Caco-2 (cell line): ENCODE measurements around the gene CERS2. TPM values are rescaled to one million over a fixed set of nuclear protein-coding genes. Genes with fewer than 3 reads are reported as not detected.
A peak's percentile ranks its signal among the peaks of the same experiment; 100 is the strongest.

Experiments used
- BruUV-seq: library from RNA; stranded (reverse); fragments of 400-500 nt; replicated peaks from 2 replicates; lab custom pipeline; 2021; lab: Mats Ljungman, UMichigan
- CTCF ChIA-PET: fragments of 300-600 bp; sonication (Branson Sonifier 250); formaldehyde crosslinking; loops from one replicate; lab custom pipeline; 2022; ENCODE audit warnings: antibody characterized with exemption; lab: Charles Lee
- POLR2A ChIA-PET: fragments of 300-600 bp; sonication (Branson Sonifier 250); formaldehyde crosslinking; loops from one replicate; lab custom pipeline; 2022; ENCODE audit warnings: antibody characterized with exemption; lab: Charles Lee
- DNase-seq, 2 experiments: peaks; one replicate each; pipeline versions ENCODE4 v3.0.0 to v3.0.0-alpha.2; 2020 to 2022
- H3K27me3 ChIP-seq: replicated peaks from 2 replicates; pipeline ENCODE4 v1.6.0; 2011; ENCODE audit warnings: low read length; ENCODE audit not compliant: control insufficient read depth, insufficient read depth
- H3K36me3 ChIP-seq: 2 replicates; pipeline ENCODE4 v1.5.1; 2011; ENCODE audit warnings: low read length; ENCODE audit not compliant: control insufficient read depth, insufficient read depth
- H3K4me1 ChIP-seq: fragments of 250-450 bp; sonication (Bioruptor Pico); 2 replicates; pipeline ENCODE4 v1.5.1; 2020; ENCODE audit warnings: mild to moderate bottlenecking
- H3K4me3 ChIP-seq: 2 replicates; pipeline ENCODE4 v1.5.1; 2011; ENCODE audit warnings: low read depth, mild to moderate bottlenecking, control low read depth, low read length
- H3K9me3 ChIP-seq: fragments of 250-450 bp; sonication (Bioruptor Pico); 2 replicates; pipeline ENCODE4 v1.5.1; 2020; ENCODE audit warnings: mild to moderate bottlenecking, moderate library complexity
- H3K27ac Mint-ChIP-seq: one replicate; pipeline ENCODE4 v1.8.0; 2022; ENCODE audit warnings: mixed read lengths; ENCODE audit not compliant: unreplicated experiment
- H3K27me3 Mint-ChIP-seq: one replicate; pipeline ENCODE4 v1.8.0; 2022; ENCODE audit warnings: mixed read lengths; ENCODE audit not compliant: insufficient read depth, unreplicated experiment
- H3K36me3 Mint-ChIP-seq: one replicate; pipeline ENCODE4 v1.8.0; 2022; ENCODE audit warnings: mild to moderate bottlenecking, mixed read lengths; ENCODE audit not compliant: insufficient read depth, unreplicated experiment
- H3K4me1 Mint-ChIP-seq: one replicate; pipeline ENCODE4 v1.8.0; 2022; ENCODE audit warnings: low read depth, mixed read lengths; ENCODE audit not compliant: unreplicated experiment
- H3K4me3 Mint-ChIP-seq: one replicate; pipeline ENCODE4 v1.8.0; 2022; ENCODE audit warnings: mild to moderate bottlenecking, moderate library complexity, mixed read lengths; ENCODE audit not compliant: unreplicated experiment
- H3K9me3 Mint-ChIP-seq: one replicate; pipeline ENCODE4 v1.8.0; 2022; ENCODE audit warnings: mixed read lengths; ENCODE audit not compliant: unreplicated experiment
- CTCF ChIP-seq, 2 experiments: fragments of 200-600 bp in 1 of 2; IDR thresholded peaks; 1 replicate in 1 of 2; 2 replicates in 1 of 2; pipeline versions ENCODE4 v1.5.1 to v1.8.0; 2011 to 2022; ENCODE audit warnings: antibody characterized with exemption in 1 of 2, control low read depth in 1 of 2, inconsistent platforms in 1 of 2, low read depth in 1 of 2, low read length in 1 of 2, mild to moderate bottlenecking in 1 of 2, moderate library complexity in 1 of 2; ENCODE audit not compliant: insufficient read depth in 1 of 2, severe bottlenecking in 1 of 2, unreplicated experiment in 1 of 2
- intact Hi-C: fragments of 100-400 bp; cut with micrococcal nuclease; formaldehyde crosslinking; loops from one replicate; pipeline ENCODE4 v1.10.0; 2022; ENCODE audit not compliant: unreplicated experiment
- total RNA-seq: library from RNA; stranded (reverse); gene quantifications from 2 replicates; pipeline ENCODE4 v1.2.3, GENCODE V29; 2022

CERS2 gene
- total RNA-seq, 1 experiment from 2014 or later, result 379 TPM

GRCh38 chr1:150964164-150964489 is 10.5 kb downstream of the CERS2 start:
- ChIA-PET CTCF (interaction anchor here (1.0 kb wide), 1 partner anchor 17 kb away, joined by 3 read pairs; no protein-coding TSS in a partner anchor), POLR2A (interaction anchor here (1.5 kb wide), 1 partner anchor 10 kb away, joined by 3 read pairs; no protein-coding TSS in a partner anchor)
- no peaks in the 10 kb centered on the region for H3K27me3 ChIP-seq
- H3K36me3 ChIP-seq, result peaks cover 18% of the 10 kb centered on the region
- H3K4me1 ChIP-seq, result peaks cover 18% of the 10 kb centered on the region
- intact Hi-C loops, result no loop called here
- no peak overlapping the region for H3K27ac Mint-ChIP-seq
- no peak for TF ChIP-seq CTCF (IDR thresholded peaks at IDR 0.05; ENCODE audit: insufficient read depth in 1 of 2, low read depth in 1 of 2, low read length in 1 of 2, severe bottlenecking in 1 of 2, unreplicated experiment in 1 of 2)
- peaks cover 98% of the 10 kb centered on the region for H3K36me3 Mint-ChIP-seq
- no peak for DNase-seq
- TSS peak; percentile 20 for BruUV-seq
- no peak overlapping the region for H3K4me3 ChIP-seq
- no peaks in the 10 kb centered on the region for H3K27me3 Mint-ChIP-seq
- H3K9me3 ChIP-seq, result no peaks in the 10 kb centered on the region
- peaks cover 47% of the 10 kb centered on the region for H3K4me1 Mint-ChIP-seq
- no peak overlapping the region for H3K4me3 Mint-ChIP-seq
- H3K9me3 Mint-ChIP-seq, result no peaks in the 10 kb centered on the region

GRCh38 chr1:150963321-150964163 is 11.1 kb downstream of the CERS2 start:
- Histone ChIP-seq H3K4me3 (no peak overlapping the region), H3K27me3 (no peaks in the 10 kb centered on the region), H3K36me3 (peaks cover 18% of the 10 kb centered on the region), H3K4me1 (peaks cover 15% of the 10 kb centered on the region), H3K9me3 (no peaks in the 10 kb centered on the region)
- Mint-ChIP-seq H3K27ac (peak overlapping the region; percentile 69), H3K9me3 (no peaks in the 10 kb centered on the region), H3K36me3 (peaks cover 98% of the 10 kb centered on the region), H3K4me1 (peaks cover 46% of the 10 kb centered on the region), H3K4me3 (no peak overlapping the region), H3K27me3 (no peaks in the 10 kb centered on the region)
- no TSS peak for BruUV-seq
- intact Hi-C loops, result no loop called here
- no peak for TF ChIP-seq CTCF (IDR thresholded peaks at IDR 0.05; ENCODE audit: insufficient read depth in 1 of 2, low read depth in 1 of 2, low read length in 1 of 2, severe bottlenecking in 1 of 2, unreplicated experiment in 1 of 2)
- CTCF ChIA-PET, result interaction anchor here (1.0 kb wide), 1 partner anchor 18 kb away, joined by 3 read pairs; no protein-coding TSS in a partner anchor
- no peak for DNase-seq
- POLR2A ChIA-PET, result interaction anchor here (0.7 to 2.0 kb wide), 3 partner anchors 8 to 41 kb away, joined by 3 to 8 read pairs (median 3); no protein-coding TSS in a partner anchor

- Mint-ChIP-seq H3K4me1 (peaks cover 40% of the 10 kb centered on the region), H3K4me3 (no peak overlapping the region), H3K36me3 (peaks cover 98% of the 10 kb centered on the region), H3K27me3 (no peaks in the 10 kb centered on the region), H3K27ac (peak overlapping the region; percentile 69), H3K9me3 (no peaks in the 10 kb centered on the region)
- no peak overlapping the region for H3K4me3 ChIP-seq
- ChIA-PET CTCF (no interaction called here), POLR2A (interaction anchor here (0.6 to 2.0 kb wide), 2 partner anchors 9 to 49 kb away, joined by 3 to 8 read pairs; no protein-coding TSS in a partner anchor)
- no peaks in the 10 kb centered on the region for H3K9me3 ChIP-seq
- BruUV-seq, result no TSS peak
- peak; percentile 61 to 73 for DNase-seq
- peaks cover 15% of the 10 kb centered on the region for H3K4me1 ChIP-seq
- TF ChIP-seq CTCF (IDR thresholded peaks at IDR 0.05; ENCODE audit: insufficient read depth in 1 of 2, low read depth in 1 of 2, low read length in 1 of 2, severe bottlenecking in 1 of 2, unreplicated experiment in 1 of 2), result no peak
- intact Hi-C loops, result loop anchor here (1.0 kb wide), 1 partner anchor 10 kb away; no protein-coding TSS in a partner anchor
- no peaks in the 10 kb centered on the region for H3K27me3 ChIP-seq
- H3K36me3 ChIP-seq, result peaks cover 5% of the 10 kb centered on the region
Measured at GRCh38 chr1:150961756-150962155, 12.9 kb downstream of the CERS2 start.
